ENCODE data around the gene EPS15.

GRCh38 chr1:51445351-51446090 lies 73.5 kb downstream of the EPS15 start:
- TF ChIP-seq POLR2A (IDR thresholded peaks at IDR 0.05; ENCODE audit: low read length) (no peak), GATA1 (IDR thresholded peaks at IDR 0.05; ENCODE audit: low read depth, low read length) (no peak)
